Forelimb muscle (tissue), 1 donor: ENCODE results near the gene RFX3. TPM values are rescaled to one million over a fixed set of nuclear protein-coding genes. Genes with fewer than 3 reads are reported as not detected.

Source experiments
- DNase-seq: peaks from one replicate; pipeline ENCODE4 v3.0.0-alpha.2; 2013; ENCODE audit warnings: low read depth
- polyA plus RNA-seq: library from polyadenylated mRNA; unstranded; fragments of 120-200 nt; gene quantifications from one replicate; pipeline ENCODE4 v1.2.1, GENCODE V29; 2013; ENCODE audit not compliant: insufficient read length

RFX3 gene
- polyA plus RNA-seq, 1 donor: 5.2 TPM

DNA sequence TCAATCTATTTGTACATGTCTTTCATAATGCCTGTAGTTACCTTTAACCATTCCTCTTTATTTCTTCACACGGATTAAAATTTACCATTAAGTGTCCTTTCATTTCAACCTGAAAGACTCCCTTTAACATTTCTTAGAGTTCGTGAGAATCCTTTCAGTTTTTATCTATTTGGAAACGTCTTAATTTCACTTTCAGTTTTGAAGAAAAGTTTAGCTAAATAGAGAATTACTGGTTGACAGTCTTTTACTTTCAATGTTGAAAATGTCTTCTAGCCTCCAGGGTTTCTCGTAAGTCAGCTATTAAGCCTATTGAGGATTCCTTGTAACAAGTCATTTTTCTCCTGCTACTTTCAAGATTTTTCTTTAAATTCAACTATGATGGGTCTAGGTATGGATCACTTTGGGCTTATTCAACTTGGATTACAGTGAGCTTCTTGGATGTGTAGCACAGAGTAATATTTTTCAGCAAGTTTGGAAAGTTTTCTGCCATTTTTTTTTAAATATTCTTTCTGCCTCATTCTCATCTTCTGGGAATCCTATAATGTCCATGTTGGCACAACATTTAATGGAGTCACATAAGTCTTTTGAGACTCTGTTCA lies 48.5 kb downstream of the RFX3 start:
- no peak for DNase-seq

DNA sequence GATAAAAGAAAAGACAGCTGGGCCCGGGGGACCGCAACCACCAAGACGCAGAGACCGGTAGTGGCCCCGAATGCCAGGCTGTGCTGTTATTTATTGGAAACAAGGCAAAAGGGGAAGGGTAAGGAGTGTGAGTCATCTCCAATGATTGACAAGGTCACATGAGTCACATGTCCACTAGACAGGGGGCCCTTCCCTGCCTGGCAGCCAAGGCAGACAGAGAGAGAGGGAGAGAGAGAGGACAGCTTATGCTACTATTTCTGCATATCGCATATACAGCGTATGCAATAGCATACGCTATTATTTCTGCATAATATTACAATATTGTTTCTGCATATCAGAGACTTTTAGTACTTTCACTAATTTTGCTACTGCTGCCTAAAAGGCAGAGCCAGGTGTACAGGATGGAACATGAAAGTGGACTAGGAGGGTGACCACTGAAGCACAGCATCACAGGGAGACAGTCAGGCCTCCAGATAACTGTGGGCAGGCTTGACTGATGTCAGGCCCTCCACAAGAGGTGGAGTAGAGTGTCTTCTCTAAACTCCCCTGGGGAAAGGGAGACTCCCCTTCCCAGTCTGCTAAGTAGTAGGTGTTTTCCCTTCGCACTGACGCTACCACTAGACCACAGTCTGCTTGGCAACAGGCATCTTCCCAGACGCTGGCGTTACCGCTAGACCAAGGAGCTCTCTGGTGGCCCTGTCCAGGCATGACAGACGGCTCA lies 50.3 kb downstream of the RFX3 start:
- DNase-seq: no peak

DNA sequence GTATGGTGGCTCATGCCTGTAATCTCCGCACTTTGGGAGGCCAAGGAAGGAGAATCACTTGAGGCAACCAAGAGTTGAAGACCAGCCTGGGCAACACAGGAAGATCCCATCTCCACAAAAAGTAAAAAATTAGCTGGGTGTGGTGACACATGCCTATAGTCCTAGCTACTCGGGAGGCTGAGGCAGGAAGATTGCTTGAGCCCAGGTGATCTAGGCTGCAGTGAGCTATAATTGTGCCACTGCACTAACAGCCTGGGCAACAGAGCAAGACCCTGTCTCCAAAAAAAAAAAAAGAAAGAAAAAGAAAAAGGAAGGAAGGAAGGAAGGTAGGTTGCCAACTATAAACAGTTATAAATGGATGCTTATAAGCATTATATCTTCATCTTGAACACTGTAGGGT lies 51.0 kb downstream of the RFX3 start:
- DNase-seq: no peak

DNA sequence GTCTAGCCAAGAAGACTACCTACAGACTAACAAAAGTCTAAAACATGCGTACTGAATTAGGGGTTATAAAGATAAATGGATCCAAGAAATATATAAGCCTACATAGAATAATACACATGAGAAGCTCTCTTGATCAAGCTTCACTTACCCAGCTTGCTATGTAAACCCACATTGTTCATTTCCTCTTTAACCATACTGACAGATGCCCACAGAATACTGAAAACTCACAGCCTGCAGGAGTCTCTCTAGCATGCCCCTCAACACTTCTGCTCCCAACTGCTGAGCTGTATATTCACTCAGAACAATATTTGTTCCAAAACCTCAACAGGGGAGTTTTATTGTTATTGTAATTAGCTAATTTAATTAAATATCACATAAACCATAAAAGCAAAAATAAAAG lies 52.4 kb downstream of the RFX3 start:
- no peak for DNase-seq

DNA sequence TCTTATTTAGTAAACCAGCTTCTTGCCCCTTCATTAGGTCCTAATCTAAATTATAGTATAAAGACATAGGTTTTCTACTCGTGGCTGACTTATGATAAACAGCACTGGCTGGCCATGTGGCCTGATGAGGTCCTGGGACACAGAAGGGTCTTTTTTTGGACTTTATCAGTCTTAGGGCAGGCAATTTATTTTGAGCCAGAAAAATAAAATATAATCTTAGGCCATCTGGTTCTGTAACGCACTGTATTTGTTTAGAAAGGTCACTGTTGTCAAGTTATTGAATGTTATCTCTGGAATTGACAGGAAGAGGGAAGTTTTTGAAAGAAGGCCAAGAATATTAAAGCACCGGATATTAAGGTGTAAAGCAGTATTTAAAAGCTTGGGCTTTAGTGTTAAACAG lies 53.9 kb downstream of the RFX3 start:
- DNase-seq: no peak

DNA sequence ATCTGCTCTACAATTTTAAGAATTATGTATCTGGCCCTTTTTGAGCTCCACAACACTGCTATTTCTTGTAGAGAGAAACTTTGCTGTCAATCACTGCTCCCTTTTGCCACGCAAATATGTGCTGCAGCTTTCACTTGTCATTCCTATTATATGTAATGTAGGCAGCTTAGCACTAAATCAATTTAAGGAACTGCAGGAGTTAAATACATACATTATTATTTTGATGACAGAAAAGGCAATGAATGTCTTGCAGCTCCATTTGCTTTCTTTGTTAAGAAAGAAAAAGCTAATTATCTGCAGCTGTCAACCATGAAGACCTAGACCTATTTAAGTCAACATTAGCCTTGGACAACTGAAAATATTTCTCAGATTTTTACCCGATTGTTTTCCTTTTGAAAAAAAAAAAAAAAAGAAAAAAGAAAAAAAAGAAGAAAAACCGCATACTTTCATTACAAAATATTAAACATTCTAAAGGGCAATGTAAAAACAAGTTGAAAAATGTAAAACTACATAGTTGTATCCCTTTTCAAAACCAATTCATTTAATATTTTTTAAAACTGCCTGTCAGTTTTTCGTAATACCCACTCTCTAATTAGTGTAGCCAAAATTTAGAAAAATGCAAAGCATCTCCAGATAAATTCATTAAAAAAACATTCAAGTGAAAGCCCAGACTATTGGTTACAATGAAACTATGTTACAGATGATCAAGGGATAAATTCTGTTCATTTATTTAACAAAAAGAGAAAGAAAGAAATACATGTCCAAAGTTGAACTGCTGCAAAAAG lies 57.2 kb downstream of the RFX3 start:
- DNase-seq: no peak

DNA sequence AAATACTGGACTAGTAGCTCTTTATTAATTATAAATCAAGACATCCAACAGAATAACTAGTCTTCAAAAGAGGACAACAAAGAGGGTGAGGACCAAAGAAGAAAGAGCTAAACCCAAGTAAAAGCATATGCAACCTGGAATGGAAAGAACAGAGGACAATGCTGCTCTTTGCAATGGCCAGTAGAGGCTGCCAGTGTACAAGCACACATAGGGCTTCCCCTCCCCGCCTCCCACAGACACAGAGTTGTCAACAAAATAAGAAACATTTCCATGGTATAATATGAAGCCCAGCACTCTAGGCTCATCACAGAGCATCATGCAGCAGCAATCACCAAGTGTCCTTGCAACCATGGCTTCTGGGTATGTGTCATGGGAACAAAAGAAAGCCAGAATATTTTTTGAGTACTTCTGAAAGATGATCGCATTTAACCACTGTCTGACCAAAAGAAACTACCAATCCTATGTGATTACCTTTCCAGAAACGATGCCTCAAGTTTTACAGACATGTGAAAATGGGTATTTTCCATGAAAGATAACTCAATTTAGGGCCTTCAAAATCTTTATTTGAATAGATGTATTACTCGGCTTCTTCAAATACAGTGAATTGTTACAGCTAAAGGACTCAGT lies 58.1 kb downstream of the RFX3 start:
- DNase-seq: no peak

DNA sequence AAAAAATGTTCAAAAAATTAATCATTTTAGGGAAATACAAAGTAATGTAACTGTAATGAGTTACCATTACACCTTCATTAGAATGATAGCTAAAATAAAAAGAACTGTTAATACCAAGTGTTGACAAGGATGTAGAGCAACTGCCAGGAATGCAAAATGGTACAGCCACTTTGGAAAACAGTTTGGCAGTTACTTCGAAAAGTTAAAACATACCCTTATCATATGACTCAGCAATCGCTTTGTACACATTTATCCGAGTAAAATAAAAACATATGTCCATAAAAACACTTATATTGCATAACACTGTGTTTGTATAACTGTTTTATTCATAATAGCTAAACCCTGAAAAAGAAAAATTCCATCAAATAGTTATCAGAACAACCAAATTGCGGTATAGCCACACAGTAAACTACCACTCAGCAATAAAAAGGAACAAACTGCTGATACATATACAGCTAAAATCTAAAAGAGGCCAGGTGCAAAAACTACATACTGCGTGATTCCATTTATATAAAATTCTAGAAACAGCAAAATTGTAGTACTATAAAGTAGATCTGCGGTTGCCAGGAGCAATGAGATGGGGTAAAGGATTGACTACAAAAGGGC lies 61.7 kb downstream of the RFX3 start:
- DNase-seq: no peak

DNA sequence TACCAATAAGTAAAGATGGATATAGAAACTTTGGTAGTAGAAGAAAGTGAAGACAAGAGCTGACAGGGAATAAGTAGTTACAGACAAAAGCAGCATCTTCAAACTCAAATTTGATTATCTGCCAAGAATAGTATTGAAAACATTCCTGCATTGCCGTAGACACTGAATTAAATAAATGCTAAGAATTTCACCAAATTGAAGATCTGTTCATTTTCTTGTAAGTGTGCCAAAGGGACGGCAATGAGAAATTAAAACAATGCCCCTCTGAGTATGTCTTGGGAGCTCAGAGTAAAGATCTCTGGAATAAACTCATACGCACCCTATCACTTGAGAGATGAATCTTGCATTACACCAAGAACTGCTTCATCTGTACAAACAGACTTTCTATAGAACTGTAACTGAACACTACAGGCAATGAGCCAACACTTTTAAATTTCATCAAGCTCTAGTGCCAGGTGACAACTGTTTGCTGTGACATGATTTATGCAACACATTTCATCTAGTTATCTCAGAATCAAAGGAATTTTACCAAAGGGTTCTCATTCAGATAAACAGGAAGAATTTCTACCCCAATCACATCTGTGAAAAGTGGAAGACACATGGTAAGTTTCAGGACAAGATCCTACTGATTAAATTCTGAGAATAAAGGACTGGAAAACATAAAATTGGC lies 66.9 kb downstream of the RFX3 start:
- no peak for DNase-seq

DNA sequence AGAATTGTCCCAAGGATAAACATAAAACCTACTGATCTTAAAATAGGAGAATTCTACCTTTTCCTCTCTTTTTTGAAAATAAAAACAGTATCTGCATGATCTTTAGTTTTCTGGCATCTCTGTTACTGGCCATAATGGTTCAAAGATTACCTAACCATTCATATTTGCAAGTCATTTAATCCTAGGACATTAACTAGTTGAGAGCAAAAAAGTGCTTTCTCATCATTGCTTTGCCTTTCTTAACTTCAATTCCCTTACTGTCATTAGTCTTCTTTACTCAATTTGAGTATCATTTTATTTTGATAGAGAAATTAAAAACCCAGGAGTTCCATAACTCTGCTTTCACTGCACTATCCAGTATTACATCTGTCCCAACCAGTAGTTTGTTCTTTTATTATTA lies 68.6 kb downstream of the RFX3 start:
- no peak for DNase-seq

DNA sequence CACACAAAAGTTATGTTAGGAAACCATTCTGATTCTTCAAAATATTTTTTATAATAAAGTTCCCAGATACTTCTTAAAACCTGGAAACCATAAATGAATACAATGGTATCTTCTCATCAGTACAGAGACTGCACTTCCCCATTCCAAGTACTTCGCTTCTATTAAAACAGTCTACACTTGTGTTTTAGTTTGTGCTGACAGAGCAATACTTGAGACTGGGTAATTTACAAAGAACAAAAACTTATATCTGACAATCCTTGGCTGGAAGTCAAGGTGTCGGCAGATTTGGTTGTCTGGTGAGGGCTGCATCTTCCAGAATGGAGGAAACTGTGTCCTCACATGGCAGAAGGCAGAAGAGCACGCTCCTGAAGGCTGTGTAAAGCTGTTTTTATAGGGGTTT lies 70.1 kb downstream of the RFX3 start:
- no peak for DNase-seq

DNA sequence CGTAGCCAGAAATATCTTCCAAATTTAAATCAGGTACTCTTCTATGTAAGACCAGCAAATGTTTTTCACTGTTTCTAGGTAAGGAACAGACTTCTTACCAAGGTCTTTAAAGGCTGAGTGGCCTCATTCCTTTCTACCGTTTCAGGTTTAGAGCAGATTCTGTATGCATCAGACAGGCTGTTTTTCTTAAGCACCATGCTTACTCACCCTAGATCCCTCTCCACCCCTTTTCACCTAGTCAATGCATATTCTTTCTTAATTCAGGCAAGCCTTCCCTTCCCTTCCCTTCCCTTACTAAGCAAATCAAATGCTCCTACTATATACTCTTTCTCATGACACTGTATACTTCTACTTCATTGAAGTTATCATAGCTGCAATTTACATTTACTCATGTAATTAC lies 70.7 kb downstream of the RFX3 start:
- DNase-seq: no peak

DNA sequence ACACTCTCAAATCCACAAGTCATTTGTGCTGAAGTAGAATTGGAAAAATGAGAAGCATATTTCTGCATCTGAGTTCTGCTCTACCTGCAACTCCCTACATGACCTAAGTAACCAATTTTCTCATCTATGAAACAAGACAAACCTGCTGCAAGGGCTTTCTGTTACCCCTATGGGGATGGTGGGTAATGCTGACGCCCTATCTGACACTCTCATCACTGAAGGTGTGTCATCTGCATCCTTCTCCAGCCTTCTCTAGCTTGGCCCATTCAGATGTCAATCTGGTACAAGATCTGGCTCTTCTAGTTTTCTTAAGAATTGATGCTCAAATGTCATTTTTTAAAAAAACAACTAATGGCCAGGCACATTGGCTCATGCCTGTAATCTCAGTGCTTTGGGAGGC lies 73.8 kb downstream of the RFX3 start:
- no peak for DNase-seq

DNA sequence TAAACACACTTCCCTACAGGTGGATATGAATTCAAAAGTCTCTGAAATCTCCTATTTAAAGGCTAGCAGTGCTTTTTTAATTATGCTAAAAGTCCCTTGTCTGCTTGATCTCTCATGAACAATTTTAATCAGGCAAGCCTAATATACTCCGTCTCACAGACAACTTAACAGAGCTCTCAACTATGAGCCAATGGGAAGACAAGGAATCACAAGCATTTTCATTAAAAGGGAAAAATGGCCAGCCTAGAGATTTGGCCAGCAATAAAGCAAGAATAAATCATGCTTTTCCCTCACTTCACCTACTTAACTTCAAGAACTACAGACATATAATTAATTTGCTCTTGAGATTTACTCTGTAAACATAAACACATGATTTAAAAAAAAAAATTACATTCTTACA lies 78.0 kb downstream of the RFX3 start:
- DNase-seq: no peak

DNA sequence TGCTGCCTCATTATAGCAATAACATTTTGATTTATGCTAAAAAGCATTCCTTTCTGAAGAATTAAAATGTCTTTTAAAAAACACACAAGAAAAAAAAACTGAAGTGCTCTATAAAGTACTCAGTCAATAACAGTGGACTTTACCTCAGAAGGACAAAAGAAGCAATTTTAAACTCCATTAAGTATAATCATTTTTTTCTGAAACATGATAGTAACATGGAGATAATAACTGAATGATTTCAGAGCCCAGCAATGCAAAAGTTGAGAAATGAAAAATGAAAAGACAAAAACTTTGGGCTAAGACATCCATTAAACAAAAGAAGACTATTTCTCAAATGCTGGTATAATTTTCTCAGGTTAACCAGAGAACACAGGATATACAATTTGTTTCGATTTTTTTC lies 78.7 kb downstream of the RFX3 start:
- DNase-seq: no peak

DNA sequence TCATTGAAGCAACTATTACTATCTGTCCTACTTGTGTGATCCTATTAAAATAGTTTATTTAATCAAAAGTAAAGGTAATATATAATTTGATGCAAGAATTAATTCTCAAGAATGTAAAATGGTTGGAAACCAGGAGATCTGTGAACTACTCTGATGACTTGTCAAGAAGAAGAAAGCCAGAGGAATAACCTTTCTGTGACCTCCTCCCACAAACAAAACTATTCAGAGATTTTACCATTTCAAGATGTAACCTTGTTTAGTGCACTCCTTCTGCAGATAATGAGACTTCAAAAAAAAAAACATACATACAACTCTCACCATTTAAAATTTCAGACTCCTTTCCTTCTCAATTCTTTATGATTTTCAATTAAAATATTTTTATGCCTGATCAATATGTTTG lies 79.5 kb downstream of the RFX3 start:
- no peak for DNase-seq

DNA sequence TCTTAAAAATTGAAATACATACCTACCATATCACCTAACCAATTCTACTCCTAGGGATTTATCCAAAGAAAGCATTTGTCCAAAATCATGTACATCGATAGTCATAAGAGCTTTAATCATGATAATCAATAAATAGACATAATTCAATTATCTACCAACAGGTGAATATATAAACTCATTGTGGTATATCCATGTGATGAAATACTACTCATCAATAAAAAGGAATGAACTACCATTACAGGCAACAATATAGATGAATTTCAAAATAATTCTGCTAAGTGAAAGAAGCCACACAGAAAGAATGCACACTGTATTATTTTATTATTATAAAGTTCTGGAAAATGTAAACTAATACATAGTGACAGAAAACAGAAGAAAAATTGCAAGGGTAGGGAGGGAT lies 81.8 kb downstream of the RFX3 start:
- no peak for DNase-seq

DNA sequence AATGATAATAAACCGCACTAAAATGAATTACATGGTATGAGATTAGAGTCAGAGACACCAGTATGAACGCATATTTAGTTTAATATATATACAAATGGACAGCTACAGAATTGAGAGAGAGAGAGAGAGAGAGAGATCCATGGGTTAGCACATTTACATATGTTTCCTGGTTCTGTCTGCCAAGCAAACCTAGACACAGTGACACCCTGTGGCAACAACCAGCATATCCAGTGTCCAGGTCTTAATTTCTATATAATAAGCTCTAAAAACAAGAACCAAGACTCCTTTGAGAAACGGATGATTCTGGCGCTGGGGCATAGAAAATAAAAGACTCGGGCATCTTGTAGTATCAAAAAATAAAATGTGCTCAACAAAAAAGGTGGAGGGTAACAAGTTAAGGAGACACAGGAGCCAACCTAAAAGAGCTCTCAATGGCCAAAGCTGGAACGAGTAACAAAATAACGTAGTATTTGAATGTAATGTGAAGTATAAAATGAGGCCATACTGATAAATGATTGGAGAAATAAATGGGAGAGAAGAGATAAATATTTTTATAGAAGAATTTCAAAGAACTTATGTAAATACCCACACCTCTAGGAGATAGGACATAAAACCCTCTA lies 84.5 kb downstream of the RFX3 start:
- DNase-seq: no peak

DNA sequence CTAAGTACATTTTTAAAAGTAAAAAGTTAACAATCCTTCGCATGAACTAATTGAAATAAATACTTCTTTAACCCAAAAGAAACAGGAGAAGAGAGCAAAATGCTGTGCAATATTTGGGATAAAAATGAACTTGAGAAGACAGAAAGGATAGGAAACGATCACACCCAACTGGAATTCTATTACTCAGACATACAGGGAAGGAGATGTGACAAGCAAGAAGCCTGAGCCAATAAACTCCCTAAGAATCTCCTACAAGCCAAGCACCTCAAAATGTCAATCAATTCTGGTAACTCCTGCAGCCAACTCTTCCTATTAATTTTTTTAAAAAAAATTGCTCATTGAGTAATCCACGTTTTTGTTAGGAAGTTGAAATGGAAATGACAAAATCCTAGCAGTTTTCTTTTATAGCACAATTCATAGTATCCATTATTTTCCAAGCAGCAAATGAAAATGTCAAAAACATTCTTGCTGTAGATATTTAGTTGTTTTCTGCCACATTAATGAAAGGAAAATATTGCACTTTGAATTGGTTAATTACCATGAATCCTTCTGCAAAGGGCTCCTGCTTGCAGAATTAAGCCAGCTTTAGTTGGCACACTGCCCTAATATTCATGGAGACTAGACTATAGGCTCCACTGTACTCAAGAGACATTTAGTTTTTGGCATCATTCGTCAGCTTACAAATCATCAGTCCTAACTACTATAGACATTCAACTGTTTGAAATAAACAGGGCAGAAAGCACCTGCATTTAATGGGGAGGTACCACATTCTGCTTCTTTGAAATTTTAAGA lies 89.0 kb downstream of the RFX3 start:
- DNase-seq: no peak

DNA sequence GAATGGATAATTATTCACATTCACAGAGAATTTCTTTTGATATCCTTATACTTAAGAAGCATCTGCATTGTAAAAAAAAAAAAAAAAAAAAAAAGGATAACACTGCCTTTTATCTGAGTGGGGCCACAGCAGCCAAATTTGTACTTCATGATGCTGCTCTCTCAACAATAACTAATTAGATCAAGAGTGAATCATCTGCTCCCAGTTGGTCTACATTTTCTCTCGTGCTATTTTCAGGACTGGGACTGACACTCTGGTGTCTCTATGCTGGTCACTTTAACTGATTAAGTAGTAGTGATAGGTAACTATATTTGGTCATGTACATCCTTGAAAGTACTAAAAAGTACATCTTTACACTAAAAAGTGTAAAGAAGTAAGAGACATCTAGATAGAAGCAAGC lies 90.1 kb downstream of the RFX3 start:
- DNase-seq: no peak
